GM12872 (cell line): ENCODE results near the gene URI1.

Experiments
- TF ChIP-seq, protein P1 (sequence below): IDR thresholded peaks from 3 replicates; pipeline ENCODE4 v1.5.1; 2011; ENCODE audit warnings: low read depth, mild to moderate bottlenecking, low read length, moderate library complexity; ENCODE audit not compliant: insufficient read depth

The URI1 gene, protein sequence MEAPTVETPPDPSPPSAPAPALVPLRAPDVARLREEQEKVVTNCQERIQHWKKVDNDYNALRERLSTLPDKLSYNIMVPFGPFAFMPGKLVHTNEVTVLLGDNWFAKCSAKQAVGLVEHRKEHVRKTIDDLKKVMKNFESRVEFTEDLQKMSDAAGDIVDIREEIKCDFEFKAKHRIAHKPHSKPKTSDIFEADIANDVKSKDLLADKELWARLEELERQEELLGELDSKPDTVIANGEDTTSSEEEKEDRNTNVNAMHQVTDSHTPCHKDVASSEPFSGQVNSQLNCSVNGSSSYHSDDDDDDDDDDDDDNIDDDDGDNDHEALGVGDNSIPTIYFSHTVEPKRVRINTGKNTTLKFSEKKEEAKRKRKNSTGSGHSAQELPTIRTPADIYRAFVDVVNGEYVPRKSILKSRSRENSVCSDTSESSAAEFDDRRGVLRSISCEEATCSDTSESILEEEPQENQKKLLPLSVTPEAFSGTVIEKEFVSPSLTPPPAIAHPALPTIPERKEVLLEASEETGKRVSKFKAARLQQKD

DNA sequence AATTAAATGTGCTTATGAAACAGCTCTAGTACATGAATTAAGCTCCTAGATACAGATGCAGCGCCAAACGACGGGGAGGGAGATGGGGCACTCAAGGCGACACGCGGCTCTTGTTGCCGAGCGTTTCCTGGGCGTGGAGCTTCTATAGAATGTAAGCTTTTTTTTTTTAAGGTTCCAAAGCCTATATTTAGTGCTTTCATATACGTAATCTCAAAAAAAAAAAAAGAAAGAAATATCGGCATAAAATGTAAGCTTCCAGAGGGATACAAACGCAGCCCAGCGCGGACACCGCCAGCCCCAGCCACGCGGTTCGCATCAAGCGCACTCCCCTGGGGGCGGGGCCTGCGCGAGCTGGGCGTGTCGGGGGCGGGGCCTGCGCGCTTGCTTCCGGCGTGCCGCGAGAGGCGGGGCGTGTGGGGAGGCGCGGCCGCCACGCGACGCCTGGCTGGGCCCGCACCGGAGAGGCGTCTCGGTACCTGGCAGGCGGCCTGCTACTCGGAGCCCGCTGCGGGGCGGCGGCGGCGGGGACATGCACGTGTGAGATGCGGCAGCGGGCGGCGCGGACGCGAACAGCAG, at the start of gene URI1:
TSS of gene URI1 (plus strand) at position 412 of the 576 bp plus-strand sequence. CDS start 309 bp downstream, outside the sequence.
- TF ChIP-seq, protein P1, sequence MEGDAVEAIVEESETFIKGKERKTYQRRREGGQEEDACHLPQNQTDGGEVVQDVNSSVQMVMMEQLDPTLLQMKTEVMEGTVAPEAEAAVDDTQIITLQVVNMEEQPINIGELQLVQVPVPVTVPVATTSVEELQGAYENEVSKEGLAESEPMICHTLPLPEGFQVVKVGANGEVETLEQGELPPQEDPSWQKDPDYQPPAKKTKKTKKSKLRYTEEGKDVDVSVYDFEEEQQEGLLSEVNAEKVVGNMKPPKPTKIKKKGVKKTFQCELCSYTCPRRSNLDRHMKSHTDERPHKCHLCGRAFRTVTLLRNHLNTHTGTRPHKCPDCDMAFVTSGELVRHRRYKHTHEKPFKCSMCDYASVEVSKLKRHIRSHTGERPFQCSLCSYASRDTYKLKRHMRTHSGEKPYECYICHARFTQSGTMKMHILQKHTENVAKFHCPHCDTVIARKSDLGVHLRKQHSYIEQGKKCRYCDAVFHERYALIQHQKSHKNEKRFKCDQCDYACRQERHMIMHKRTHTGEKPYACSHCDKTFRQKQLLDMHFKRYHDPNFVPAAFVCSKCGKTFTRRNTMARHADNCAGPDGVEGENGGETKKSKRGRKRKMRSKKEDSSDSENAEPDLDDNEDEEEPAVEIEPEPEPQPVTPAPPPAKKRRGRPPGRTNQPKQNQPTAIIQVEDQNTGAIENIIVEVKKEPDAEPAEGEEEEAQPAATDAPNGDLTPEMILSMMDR, result no peak

GRCh38 chr19:29893606-29894284, 48.3 kb upstream of the URI1 start:
- TF ChIP-seq, protein P1, result no peak

- TF ChIP-seq, protein P1, result no peak
Observed at GRCh38 chr19:29896802-29897201, 45.2 kb upstream of the URI1 start.

GRCh38 chr19:29897466-29897865, 44.6 kb upstream of the URI1 start:
- TF ChIP-seq, protein P1, result no peak

DNA sequence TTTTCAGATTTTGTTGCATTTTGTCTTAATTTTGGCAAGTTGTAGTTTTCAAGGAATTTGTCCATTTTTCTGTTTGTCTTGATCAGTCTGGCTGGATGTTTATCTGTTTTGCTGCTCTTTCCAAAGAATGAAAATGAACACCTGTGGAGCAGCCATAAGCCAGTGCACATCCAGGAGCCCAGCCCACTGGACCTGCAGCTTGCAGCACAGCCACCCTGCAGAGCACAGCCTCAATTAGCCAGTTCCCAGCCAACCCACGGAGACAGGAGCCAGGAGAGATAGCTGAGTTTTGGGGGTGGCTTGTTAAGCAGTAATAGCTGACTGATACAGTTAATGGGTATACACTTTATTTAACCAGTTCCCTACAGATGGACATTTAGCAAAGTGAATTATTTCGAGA, 38.0 kb upstream of the URI1 start:
- TF ChIP-seq, protein P1, result no peak

DNA sequence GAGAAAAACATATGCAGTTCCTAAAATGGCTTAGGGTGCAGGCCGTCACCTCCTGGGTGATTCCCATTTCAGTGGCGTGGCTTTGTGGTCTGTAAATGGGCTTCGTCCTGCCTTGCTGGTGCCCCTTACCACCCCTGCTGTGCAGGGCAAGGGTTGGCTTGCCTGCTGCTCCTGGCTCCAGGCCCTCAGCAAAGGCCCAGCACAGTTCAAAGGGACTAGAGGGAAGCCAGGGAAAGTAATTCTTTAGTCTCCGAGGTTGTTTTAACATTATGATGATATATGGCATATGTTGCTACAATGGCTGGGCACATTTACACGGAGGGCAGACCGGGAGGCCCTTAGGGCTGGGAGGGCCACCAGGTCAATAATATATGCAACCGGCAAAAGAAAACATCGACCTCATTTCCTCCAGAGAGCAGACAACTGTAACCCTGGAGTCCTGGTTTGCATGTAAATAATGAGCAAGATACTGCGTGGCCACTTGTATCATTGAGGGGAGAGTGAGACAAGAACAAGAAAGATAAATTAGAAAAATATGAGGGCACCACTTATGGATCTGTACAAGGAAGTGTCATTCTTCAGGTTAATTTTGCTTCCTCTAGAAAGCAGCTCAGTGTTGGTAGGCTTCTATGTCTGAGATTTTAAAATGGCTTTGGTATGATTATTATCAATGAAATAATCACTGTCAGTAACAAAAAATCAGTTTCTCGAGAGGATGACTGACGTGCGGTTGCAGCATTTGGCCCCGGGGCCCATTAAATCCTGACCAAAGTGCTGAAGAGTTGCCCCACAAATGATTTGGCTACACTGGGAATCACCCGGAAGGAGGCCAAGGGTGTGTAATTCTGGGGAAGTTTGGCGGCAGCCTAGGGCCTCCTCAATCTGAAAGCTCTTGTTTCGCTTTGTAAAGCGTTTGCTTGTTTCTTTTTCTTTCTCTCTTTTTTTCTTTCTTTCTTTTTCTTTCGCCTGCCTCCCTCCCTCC, 32.8 kb upstream of the URI1 start:
- TF ChIP-seq, protein P1, result no peak

DNA sequence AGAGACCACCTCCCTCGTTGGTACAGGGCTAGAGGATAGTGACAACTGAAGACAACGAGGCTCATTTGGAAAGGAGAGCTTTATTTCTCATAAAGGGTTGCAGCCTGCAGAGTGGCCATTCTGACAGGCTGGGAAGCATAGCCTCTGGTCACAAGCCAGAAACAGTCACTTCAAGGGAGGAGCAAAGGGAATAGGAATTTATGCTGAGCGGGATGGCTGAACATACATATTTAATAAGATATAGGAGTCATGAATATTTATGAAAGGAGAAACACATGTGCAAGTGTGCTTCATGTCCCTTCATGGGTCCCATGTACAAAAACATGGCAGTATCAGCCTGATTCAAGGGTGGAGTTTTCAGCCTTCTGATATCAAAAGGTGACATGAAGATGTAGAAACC, 27.1 kb upstream of the URI1 start:
- TF ChIP-seq, protein P1, result no peak
